SU-DHL-6 (cell line): ENCODE measurements around the gene PRPF6.

Experiments used
- H2AFZ ChIP-seq: fragments of 200-600 bp; sonication (generic); 2 replicates; pipeline ENCODE4 v1.6.1; 2014; ENCODE audit warnings: low read depth, mild to moderate bottlenecking, moderate library complexity, mixed read lengths, antibody characterized with exemption, low read length; ENCODE audit not compliant: severe bottlenecking
- H3F3A ChIP-seq: fragments of 200-600 bp; shearing (Covaris generic); 2 replicates; pipeline ENCODE4 v1.6.0; 2016; ENCODE audit warnings: antibody characterized with exemption, mild to moderate bottlenecking; ENCODE audit not compliant: insufficient read depth
- H3K27ac ChIP-seq: fragments of 200-600 bp; sonication (generic); 2 replicates; pipeline ENCODE4 v1.5.1; 2016; ENCODE audit warnings: low read depth, mild to moderate bottlenecking, low read length, moderate library complexity, mixed read lengths
- H3K27me3 ChIP-seq: fragments of 200-600 bp; sonication (generic), shearing (Covaris generic); 2 replicates; pipeline ENCODE4 v1.6.0; 2014; ENCODE audit warnings: mild to moderate bottlenecking, low read length
- H3K36me3 ChIP-seq: fragments of 200-600 bp; sonication (generic); 2 replicates; pipeline ENCODE4 v1.6.1; 2014; ENCODE audit warnings: mild to moderate bottlenecking, low read length, mixed read lengths
- H3K4me2 ChIP-seq: fragments of 300-600, 200-600 bp; shearing (Covaris generic), sonication (generic); 2 replicates; pipeline ENCODE4 v1.6.0; 2014; ENCODE audit warnings: low read length, low read depth, mild to moderate bottlenecking; ENCODE audit not compliant: poor library complexity, severe bottlenecking
- H3K4me3 ChIP-seq: fragments of 200-600 bp; sonication (generic); 2 replicates; pipeline ENCODE4 v1.5.1; 2014; ENCODE audit warnings: antibody characterized with exemption, low read length, mild to moderate bottlenecking, mixed read lengths; ENCODE audit not compliant: insufficient read depth, poor library complexity, severe bottlenecking
- H3K79me2 ChIP-seq: fragments of 200-600 bp; sonication (generic); 2 replicates; pipeline ENCODE4 v1.6.1; 2014; ENCODE audit warnings: mild to moderate bottlenecking, low read length, moderate library complexity; ENCODE audit not compliant: insufficient read depth
- H3K9ac ChIP-seq: fragments of 200-600 bp; sonication (generic); 2 replicates; pipeline ENCODE4 v1.7.0; 2014; ENCODE audit warnings: mild to moderate bottlenecking, low read length
- H3K9me2 ChIP-seq: fragments of 200-600 bp; sonication (generic); replicated peaks from 2 replicates; pipeline ENCODE4 v1.6.1; 2014; ENCODE audit warnings: low read length; ENCODE audit not compliant: insufficient read depth
- H3K9me3 ChIP-seq: fragments of 200-600 bp; sonication (generic); 2 replicates; pipeline ENCODE4 v1.6.1; 2014; ENCODE audit warnings: low read length, mixed read lengths; ENCODE audit not compliant: insufficient read depth
- H4K20me1 ChIP-seq: fragments of 200-600 bp; sonication (generic); 2 replicates; pipeline ENCODE4 v1.6.1; 2014; ENCODE audit warnings: low read depth, mild to moderate bottlenecking, antibody characterized with exemption, low read length, moderate library complexity, mixed read lengths
- CTCF ChIP-seq: fragments of 200-600 bp; sonication (generic); IDR thresholded peaks from one replicate; pipeline ENCODE4 v1.5.1; 2017; ENCODE audit warnings: antibody characterized with exemption, mild to moderate bottlenecking, low read length, moderate library complexity; ENCODE audit not compliant: insufficient read depth, poor library complexity, severe bottlenecking
- EZH2phosphoT487 ChIP-seq: fragments of 200-600 bp; sonication (generic), shearing (Covaris generic); conservative IDR thresholded peaks from 2 replicates; pipeline ENCODE4 v1.6.1; 2018; ENCODE audit warnings: mild to moderate bottlenecking, antibody characterized with exemption, low read length, moderate library complexity, mixed read lengths

PRPF6 gene

GRCh38 chr20:63966944-63967322, 14.0 kb upstream of the PRPF6 start:
- no peak overlapping the region for H3K4me3 ChIP-seq
- H3K9ac ChIP-seq = no peak overlapping the region
- no peak overlapping the region for H3K27ac ChIP-seq
- H4K20me1 ChIP-seq = no peaks in the 10 kb centered on the region
- H3K4me2 ChIP-seq = no peak overlapping the region
- H3K9me3 ChIP-seq = peaks cover 15% of the 10 kb centered on the region; the same call in 1 of the 2 replicates
- TF ChIP-seq EZH2phosphoT487 (no peak), CTCF (no peak)
- no peaks in the 10 kb centered on the region for H3K36me3 ChIP-seq
- no peaks in the 10 kb centered on the region for H3F3A ChIP-seq
- no peaks in the 10 kb centered on the region for H3K79me2 ChIP-seq
- H2AFZ ChIP-seq = no peak overlapping the region
- no peaks in the 10 kb centered on the region for H3K27me3 ChIP-seq
- H3K9me2 ChIP-seq = no peaks in the 10 kb centered on the region

- Histone ChIP-seq H2AFZ (no peak overlapping the region), H3K79me2 (no peaks in the 10 kb centered on the region), H3K9me2 (no peaks in the 10 kb centered on the region), H3F3A (no peaks in the 10 kb centered on the region), H3K36me3 (no peaks in the 10 kb centered on the region), H3K27ac (no peak overlapping the region), H3K9me3 (peaks cover 15% of the 10 kb centered on the region; the same call in 1 of the 2 replicates), H3K4me2 (no peak overlapping the region), H4K20me1 (no peaks in the 10 kb centered on the region), H3K27me3 (no peaks in the 10 kb centered on the region), H3K9ac (no peak overlapping the region), H3K4me3 (no peak overlapping the region)
- TF ChIP-seq EZH2phosphoT487 (no peak), CTCF (no peak)
Measured at GRCh38 chr20:63967330-63968135, 13.4 kb upstream of the PRPF6 start.

- no peak for TF ChIP-seq EZH2phosphoT487
- TF ChIP-seq CTCF = no peak
- no peak overlapping the region for H3K27ac ChIP-seq
Measured at GRCh38 chr20:63968136-63968927, 12.6 kb upstream of the PRPF6 start.

More at GRCh38 chr20:63968136-63968927, 12.6 kb upstream of the PRPF6 start:
- H3K4me2 ChIP-seq = no peak overlapping the region
- H3K9ac ChIP-seq = no peak overlapping the region
- H3K79me2 ChIP-seq = no peaks in the 10 kb centered on the region
- no peak overlapping the region for H2AFZ ChIP-seq
- H3K4me3 ChIP-seq = no peak overlapping the region
- peaks cover 15% of the 10 kb centered on the region; the same call in 1 of the 2 replicates for H3K9me3 ChIP-seq
- H4K20me1 ChIP-seq = no peaks in the 10 kb centered on the region
- no peaks in the 10 kb centered on the region for H3F3A ChIP-seq
- no peaks in the 10 kb centered on the region for H3K9me2 ChIP-seq
- H3K27me3 ChIP-seq = no peaks in the 10 kb centered on the region
- H3K36me3 ChIP-seq = no peaks in the 10 kb centered on the region
